D721Med (cell line): ENCODE measurements around the gene ACOT11.

ENCODE experiments used
- DNase-seq: peaks from one replicate; pipeline ENCODE4 v3.0.0; 2011; ENCODE audit warnings: low spot score; ENCODE audit not compliant: insufficient read length
- FAIRE-seq: peaks from 2 replicates; lab custom pipeline; 2011; peaks lifted over from hg19 to GRCh38; lab: Jason Lieb, UNC
- CTCF ChIP-seq: IDR thresholded peaks from 2 replicates; pipeline ENCODE4 v1.5.1; 2012; ENCODE audit warnings: mild to moderate bottlenecking, control low read depth; ENCODE audit not compliant: insufficient read depth; ENCODE audit errors: missing control alignments

The ACOT11 gene

GRCh38 chr1:54604572-54605370 is 56.7 kb downstream of the ACOT11 start:
- no peak for DNase-seq
- FAIRE-seq = no peak
- TF ChIP-seq CTCF = no peak

- no peak for FAIRE-seq
- no peak for DNase-seq
- no peak for TF ChIP-seq CTCF
These were observed 58.3 kb downstream of the ACOT11 start for GRCh38 chr1:54606096-54606989.

- FAIRE-seq (no peak), DNase-seq (no peak)
- TF ChIP-seq CTCF = no peak
These were observed 58.9 kb downstream of the ACOT11 start for GRCh38 chr1:54606990-54607325.

- DNase-seq = no peak
- TF ChIP-seq CTCF = no peak
- no peak for FAIRE-seq
These were observed 60.0 kb downstream of the ACOT11 start for GRCh38 chr1:54607821-54608565.

- DNase-seq = no peak
- no peak for TF ChIP-seq CTCF
- no peak for FAIRE-seq
These were observed 60.7 kb downstream of the ACOT11 start for GRCh38 chr1:54608566-54609230.

GRCh38 chr1:54609301-54609921 is 61.4 kb downstream of the ACOT11 start:
- DNase-seq (no peak), FAIRE-seq (no peak)
- TF ChIP-seq CTCF = no peak
